HCT116 (cell line): Measurements from ENCODE around the gene KCNRG. TPM values are rescaled to one million over a fixed set of nuclear protein-coding genes. Genes with fewer than 3 reads are reported as not detected.

Experiments used
- ATAC-seq: fragments of 200-7000 bp; cut with Tn5 transposase; 2 replicates; pipeline ENCODE4 v1.9.1; 2020; ENCODE audit warnings: mild to moderate bottlenecking, moderate library complexity
- Bru-seq: library from RNA; stranded (reverse); fragments of 400-500 nt; gene quantifications from one replicate; lab custom pipeline; 2021; lab: Mats Ljungman, UMichigan
- BruChase-seq, 2 experiments: library from RNA; stranded (reverse); fragments of 400-500 nt; gene quantifications; one replicate each; lab custom pipeline; 2021; lab: Mats Ljungman, UMichigan
- BruUV-seq: library from RNA; stranded (reverse); fragments of 400-500 nt; replicated peaks from 2 replicates; lab custom pipeline; 2021; lab: Mats Ljungman, UMichigan
- CTCF ChIA-PET: fragments of 300-600 bp; sonication (Branson Sonifier 250); formaldehyde crosslinking; loops from one replicate; lab custom pipeline; 2021; ENCODE audit warnings: antibody characterized with exemption; lab: Charles Lee
- POLR2A ChIA-PET: fragments of 300-600, 350-600 bp; sonication (Branson Sonifier 250); formaldehyde crosslinking; loops from one replicate; lab custom pipeline; 2021; ENCODE audit warnings: antibody characterized with exemption; lab: Charles Lee
- RAD21 ChIA-PET, 2 experiments: fragments of 300-600 bp; sonication (Branson Sonifier 250); formaldehyde crosslinking; loops; one replicate each; lab custom pipeline; 2023; ENCODE audit warnings: low total read pairs in 2 of 2; ENCODE audit not compliant: uncharacterized antibody in 2 of 2, unreplicated experiment in 2 of 2, low non-redundant PET in 1 of 2; lab: Charles Lee
- DNase-seq: peaks from one replicate; pipeline ENCODE4 v3.0.0-alpha.2; 2010; ENCODE audit warnings: low read depth, low spot score
- H2AFZ ChIP-seq: fragments of 200-600 bp; shearing (Covaris generic), sonication (generic); 2 replicates; pipeline ENCODE4 v1.6.1; 2017; ENCODE audit warnings: low read depth, mixed run types, mixed read lengths, antibody characterized with exemption, low read length; ENCODE audit not compliant: poor library complexity, severe bottlenecking
- H3K27ac ChIP-seq: 2 replicates; pipeline ENCODE4 v1.5.1; 2012; ENCODE audit warnings: low read depth, low read length
- H3K27me3 ChIP-seq: fragments of 200-600 bp; sonication (generic); 2 replicates; pipeline ENCODE4 v1.6.1; 2016; ENCODE audit warnings: mixed run types, low read length, mixed read lengths; ENCODE audit not compliant: insufficient read depth
- H3K36me3 ChIP-seq, 2 experiments: fragments of 200-500 bp in 1 of 2; fragments of 200-600 bp in 1 of 2; sonication (Bioruptor generic) in 1 of 2; sonication (generic) in 1 of 2; 2 replicates each; pipeline versions ENCODE4 v1.5.1 to v1.6.1; 2014 to 2016; ENCODE audit warnings: low read length in 2 of 2, inconsistent platforms in 1 of 2, mixed read lengths in 1 of 2, mixed run types in 1 of 2; ENCODE audit not compliant: insufficient read depth in 2 of 2, control insufficient read depth in 1 of 2
- H3K4me1 ChIP-seq, 2 experiments: fragments of 200-600 bp in 1 of 2; sonication (generic) in 1 of 2; 2 replicates each; pipeline versions ENCODE4 v1.5.1 to v1.6.1; 2012 to 2017; ENCODE audit warnings: low read length in 2 of 2, inconsistent platforms in 1 of 2, mild to moderate bottlenecking in 1 of 2, mixed read lengths in 1 of 2, mixed run types in 1 of 2, moderate library complexity in 1 of 2; ENCODE audit not compliant: insufficient read depth in 2 of 2, control insufficient read depth in 1 of 2
- H3K4me2 ChIP-seq: fragments of 200-600 bp; sonication (generic); 2 replicates; pipeline ENCODE4 v1.6.1; 2017; ENCODE audit warnings: mixed run types, low read length, mixed read lengths
- H3K4me3 ChIP-seq, 2 experiments: fragments of 200-600 bp in 1 of 2; sonication (generic) in 1 of 2; replicated peaks in 1 of 2; 2 replicates each; pipeline ENCODE4 v1.5.1; 2011 to 2016; ENCODE audit warnings: low read length in 2 of 2, control low read depth in 1 of 2, low read depth in 1 of 2, mild to moderate bottlenecking in 1 of 2, mixed read lengths in 1 of 2, mixed run types in 1 of 2
- H3K79me2 ChIP-seq: fragments of 200-600 bp; sonication (generic); 2 replicates; pipeline ENCODE4 v1.6.1; 2017; ENCODE audit warnings: mild to moderate bottlenecking, mixed run types, low read length, moderate library complexity, mixed read lengths; ENCODE audit not compliant: insufficient read depth
- H3K9ac ChIP-seq: fragments of 200-600 bp; sonication (generic); 2 replicates; pipeline ENCODE4 v1.6.1; 2016; ENCODE audit warnings: low read length, mixed read lengths
- H3K9me2 ChIP-seq: fragments of 200-600 bp; sonication (generic), shearing (Covaris generic); 2 replicates; pipeline ENCODE4 v1.6.1; 2017; ENCODE audit warnings: mixed run types, mild to moderate bottlenecking, moderate library complexity; ENCODE audit not compliant: insufficient read depth
- H3K9me3 ChIP-seq, 2 experiments: fragments of 200-500 bp in 1 of 2; fragments of 200-600 bp in 1 of 2; sonication (Bioruptor generic) in 1 of 2; sonication (generic) in 1 of 2; 2 replicates each; pipeline ENCODE4 v1.6.1; 2014 to 2017; ENCODE audit warnings: low read length in 2 of 2, mixed read lengths in 2 of 2, inconsistent platforms in 1 of 2, low read depth in 1 of 2, mild to moderate bottlenecking in 1 of 2, mixed run types in 1 of 2, moderate library complexity in 1 of 2; ENCODE audit not compliant: control insufficient read depth in 1 of 2, insufficient read depth in 1 of 2
- H4K20me1 ChIP-seq: fragments of 200-600 bp; sonication (generic), shearing (Covaris generic); 2 replicates; pipeline ENCODE4 v1.6.1; 2017; ENCODE audit warnings: mixed run types, mild to moderate bottlenecking, moderate library complexity; ENCODE audit not compliant: insufficient read depth
- CTCF ChIP-seq, 3 experiments: fragments of 200-600 bp in 1 of 3; sonication (generic) in 1 of 3; IDR thresholded peaks in 2 of 3; conservative IDR thresholded peaks in 1 of 3; 2 replicates each; pipeline ENCODE4 v1.5.1; 2012 to 2017; ENCODE audit warnings: low read depth in 2 of 3, low read length in 2 of 3, antibody characterized with exemption in 1 of 3, borderline replicate concordance in 1 of 3, control low read depth in 1 of 3, mild to moderate bottlenecking in 1 of 3, mixed read lengths in 1 of 3, mixed run types in 1 of 3, moderate library complexity in 1 of 3; ENCODE audit not compliant: insufficient read depth in 1 of 3
- EGR1 ChIP-seq: IDR thresholded peaks from 2 replicates; pipeline ENCODE4 v1.6.1; 2012; ENCODE audit warnings: low read depth
- EZH2 ChIP-seq: fragments of 200-600 bp; sonication (generic); IDR thresholded peaks from 2 replicates; pipeline ENCODE4 v1.6.1; 2017; ENCODE audit warnings: antibody characterized with exemption, mixed run types
- EZH2phosphoT487 ChIP-seq: fragments of 200-600 bp; IDR thresholded peaks from 2 replicates; pipeline ENCODE4 v1.6.1; 2018; ENCODE audit warnings: antibody characterized with exemption, borderline replicate concordance
- FOSL1 ChIP-seq: IDR thresholded peaks from 2 replicates; pipeline ENCODE4 v1.6.1; 2012; ENCODE audit warnings: low read depth
- JUND ChIP-seq: IDR thresholded peaks from 2 replicates; pipeline ENCODE4 v1.6.1; 2012
- POLR2A ChIP-seq: IDR thresholded peaks from 2 replicates; pipeline ENCODE4 v1.7.0; 2011; ENCODE audit warnings: borderline replicate concordance; ENCODE audit not compliant: insufficient read depth, insufficient read length; ENCODE audit errors: extremely low read depth
- POLR2AphosphoS5 ChIP-seq: IDR thresholded peaks from 2 replicates; pipeline ENCODE4 v1.6.1; 2011; ENCODE audit warnings: mild to moderate bottlenecking, low read depth, low read length, moderate library complexity
- RAD21 ChIP-seq: IDR thresholded peaks from 2 replicates; pipeline ENCODE4 v1.6.1; 2012; ENCODE audit warnings: low read depth, mild to moderate bottlenecking
- REST ChIP-seq: IDR thresholded peaks from 2 replicates; pipeline ENCODE4 v1.6.1; 2012; ENCODE audit warnings: low read depth
- SIN3A ChIP-seq: IDR thresholded peaks from 2 replicates; pipeline ENCODE4 v1.6.1; 2012; ENCODE audit warnings: low read depth
- SRF ChIP-seq: IDR thresholded peaks from 2 replicates; pipeline ENCODE4 v1.6.1; 2012; ENCODE audit warnings: low read depth
- TCF7L2 ChIP-seq: IDR thresholded peaks from 2 replicates; pipeline ENCODE4 v1.7.0; 2011; ENCODE audit warnings: borderline replicate concordance, inconsistent platforms; ENCODE audit not compliant: insufficient read depth, insufficient read length; ENCODE audit errors: extremely low read depth
- ZBTB33 ChIP-seq: IDR thresholded peaks from 2 replicates; pipeline ENCODE4 v1.6.1; 2011; ENCODE audit warnings: mild to moderate bottlenecking, low read length, moderate library complexity; ENCODE audit not compliant: insufficient replicate concordance; ENCODE audit errors: extremely low read depth
- ZFX ChIP-seq: fragments of 450-650 bp; IDR thresholded peaks from 2 replicates; pipeline ENCODE4 v1.6.1; 2017
- ZNF274 ChIP-seq: fragments of 200-500 bp; sonication (Bioruptor generic); IDR thresholded peaks from 2 replicates; pipeline ENCODE4 v1.6.1; 2014; ENCODE audit warnings: mild to moderate bottlenecking, low read depth, low read length, inconsistent platforms
- intact Hi-C: fragments of 100-400 bp; cut with micrococcal nuclease; formaldehyde crosslinking; loops from 2 replicates; pipeline ENCODE4 v1.10.0; 2022
- long read RNA-seq: library from polyadenylated mRNA; unstranded; transcript quantifications from one replicate; pipeline ENCODE4 v2.0.0, GENCODE V29; 2021; ENCODE audit not compliant: unreplicated experiment
- polyA plus RNA-seq: library from polyadenylated mRNA; unstranded; fragments of >200 nt; gene quantifications from 2 replicates; pipeline ENCODE4 v1.2.1, GENCODE V29; 2012; ENCODE audit warnings: missing spikeins
- total RNA-seq: library from RNA; stranded (reverse); gene quantifications from one replicate; pipeline ENCODE4 v1.2.1, GENCODE V29; 2021; ENCODE audit not compliant: unreplicated experiment
- TF ChIP-seq, protein P1 (sequence below): IDR thresholded peaks from 2 replicates; pipeline ENCODE4 v1.6.1; 2012
- TF ChIP-seq, protein P2 (sequence below): IDR thresholded peaks from 2 replicates; pipeline ENCODE4 v1.6.1; 2012

Gene KCNRG
- total RNA-seq, result 2.5 TPM
- polyA plus RNA-seq, result 2.1 and 2.2 TPM in 2 replicates
- percentile 80 among the genes with signal in this experiment for Bru-seq, nascent RNA
- percentile 75 among the genes with signal in this experiment for BruChase-seq, experiment 1, labeled RNA remaining after a 6-hour chase
- percentile 79 among the genes with signal in this experiment for BruChase-seq, experiment 2, labeled RNA remaining after a 2-hour chase
- long read RNA-seq, result 0 reads

DNA sequence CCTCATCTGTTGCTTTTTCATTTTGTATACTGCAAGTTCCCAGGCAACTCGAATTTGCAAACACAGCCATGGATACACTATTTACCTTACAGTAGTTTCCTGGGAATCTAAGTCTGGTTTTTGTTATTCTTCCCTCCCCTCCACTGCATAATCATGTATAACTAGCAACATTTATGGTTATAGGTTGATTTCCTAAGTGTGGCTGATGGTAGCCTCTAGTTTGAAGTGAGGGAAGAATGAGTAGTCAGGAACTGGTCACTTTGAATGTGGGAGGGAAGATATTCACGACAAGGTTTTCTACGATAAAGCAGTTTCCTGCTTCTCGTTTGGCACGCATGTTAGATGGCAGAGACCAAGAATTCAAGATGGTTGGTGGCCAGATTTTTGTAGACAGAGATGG lies at the start of gene KCNRG:
Gene KCNRG (plus strand): TSS at position 187 of the 400 bp plus-strand sequence. CDS start 50 bp downstream, at position 237.
- Histone ChIP-seq H3K27me3 (no peaks in the 10 kb centered on the region), H3K4me3 (no peak within 1 kb of the TSS), H2AFZ (no peak within 1 kb of the TSS), H3K9me2 (no peaks in the 10 kb centered on the region), H4K20me1 (peaks cover 12% of the 10 kb centered on the region; the same call in 1 of the 2 replicates), H3K9me3 (no peaks in the 10 kb centered on the region), H3K4me1 (no peaks in the 10 kb centered on the region), H3K9ac (no peak within 1 kb of the TSS), H3K27ac (no peak within 1 kb of the TSS), H3K79me2 (peaks cover 34% of the 10 kb centered on the region), H3K4me2 (no peak within 1 kb of the TSS), H3K36me3 (peaks cover 28 to 30% of the 10 kb centered on the region in 2 experiments)
- CTCF ChIA-PET, result interaction anchor here (2.9 kb wide), 1 partner anchor 18 kb away, joined by 9 read pairs; the partner anchor contains the start of gene TRIM13
- DNase-seq, result no peak
- intact Hi-C loops, result no loop called here
- POLR2A ChIA-PET, result interaction anchor here (1.4 kb wide), 1 partner anchor 18 kb away, joined by 4 read pairs; the partner anchor contains the start of gene TRIM13
- BruUV-seq, result TSS peak; percentile 10
- no peak for ATAC-seq
- no peak for TF ChIP-seq ZNF274
- no peak for TF ChIP-seq FOSL1
- TF ChIP-seq, protein P1, sequence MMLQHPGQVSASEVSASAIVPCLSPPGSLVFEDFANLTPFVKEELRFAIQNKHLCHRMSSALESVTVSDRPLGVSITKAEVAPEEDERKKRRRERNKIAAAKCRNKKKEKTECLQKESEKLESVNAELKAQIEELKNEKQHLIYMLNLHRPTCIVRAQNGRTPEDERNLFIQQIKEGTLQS, result no peak
- TF ChIP-seq ZBTB33, result no peak
- TF ChIP-seq SRF, result no peak
- TF ChIP-seq POLR2A, result no peak
- TF ChIP-seq TCF7L2, result no peak
- TF ChIP-seq ZFX, result no peak
- TF ChIP-seq SIN3A, result no peak
- no peak for TF ChIP-seq JUND
- TF ChIP-seq EZH2, result no peak
- no peak for TF ChIP-seq CTCF (IDR thresholded peaks at IDR 0.05 in 2 of 3, conservative IDR thresholded peaks at IDR 0.05 in 1 of 3; ENCODE audit: borderline replicate concordance in 1 of 3, insufficient read depth in 1 of 3, low read depth in 2 of 3, low read length in 2 of 3)
- TF ChIP-seq, protein P2, sequence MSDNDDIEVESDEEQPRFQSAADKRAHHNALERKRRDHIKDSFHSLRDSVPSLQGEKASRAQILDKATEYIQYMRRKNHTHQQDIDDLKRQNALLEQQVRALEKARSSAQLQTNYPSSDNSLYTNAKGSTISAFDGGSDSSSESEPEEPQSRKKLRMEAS, result no peak
- TF ChIP-seq RAD21, result no peak
- no peak for TF ChIP-seq POLR2AphosphoS5
- TF ChIP-seq EGR1, result no peak
- TF ChIP-seq EZH2phosphoT487, result no peak
- no peak for TF ChIP-seq REST
- RAD21 ChIA-PET, result no interaction called here
